Umbilical cord (tissue), 2 donors: ENCODE results near the gene ZGRF1. TPM values are rescaled to one million over a fixed set of nuclear protein-coding genes. Genes with fewer than 3 reads are reported as not detected.
"Not testable (repeated sequence)": the region's sequence is repeated elsewhere in the genome, so short reads cannot be mapped to it uniquely, and the experiment has no call there.

Experiments used
- DNase-seq: peaks from one replicate; pipeline ENCODE4 v3.0.0-alpha.2; 2015; ENCODE audit warnings: low spot score
- total RNA-seq: library from RNA; depleted of rRNA; stranded (reverse); fragments of >200 nt; gene quantifications from one replicate; pipeline ENCODE4 v1.2.3, GENCODE V29; 2014; ENCODE audit warnings: low replicate concordance; ENCODE audit not compliant: insufficient read depth

ZGRF1 gene
- total RNA-seq, 1 donor from 2014 or later: 11.1 TPM

DNA sequence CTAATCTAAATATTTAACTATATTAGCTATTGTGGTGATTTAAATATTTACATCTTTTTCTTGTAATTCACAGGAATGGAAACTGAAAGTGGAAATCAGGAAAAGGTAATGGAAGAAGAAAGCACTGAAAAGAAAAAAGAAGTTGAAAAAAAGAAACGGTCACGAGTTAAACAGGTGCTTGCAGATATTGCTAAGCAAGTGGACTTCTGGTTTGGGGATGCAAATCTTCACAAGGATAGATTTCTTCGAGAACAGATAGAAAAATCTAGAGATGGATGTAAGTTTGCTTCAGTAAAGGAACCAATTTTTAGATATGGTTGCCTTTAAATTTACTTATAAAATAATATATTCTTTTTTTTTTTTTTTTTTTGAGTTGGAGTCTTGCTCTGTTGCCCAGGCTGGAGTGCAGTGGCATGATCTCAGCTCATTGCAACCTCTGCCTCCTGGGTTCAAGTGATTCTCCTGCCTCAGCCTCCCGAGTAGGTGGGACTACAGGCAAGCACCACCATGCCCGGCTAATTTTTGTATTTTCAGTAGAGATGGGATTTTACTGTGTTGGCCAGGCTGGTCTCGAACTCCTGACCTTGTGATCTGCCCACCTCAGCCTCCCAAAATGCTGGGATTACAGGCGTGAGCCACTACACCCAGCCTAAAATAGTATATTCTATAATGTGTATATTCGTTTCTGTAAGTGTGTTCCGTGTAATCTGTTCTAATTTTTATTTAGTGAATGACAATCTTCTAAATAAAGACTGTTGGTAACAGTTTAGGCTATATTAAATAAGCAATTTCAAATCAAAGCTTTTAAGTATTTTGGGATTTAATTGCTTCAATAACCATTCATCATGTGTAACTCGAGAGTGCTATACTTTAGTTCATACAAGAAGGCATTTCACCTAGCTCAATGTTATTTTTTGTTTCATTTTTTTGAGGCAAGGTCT, 8.2 kb upstream of the ZGRF1 start:
- DNase-seq: not testable (repeated sequence)

DNA sequence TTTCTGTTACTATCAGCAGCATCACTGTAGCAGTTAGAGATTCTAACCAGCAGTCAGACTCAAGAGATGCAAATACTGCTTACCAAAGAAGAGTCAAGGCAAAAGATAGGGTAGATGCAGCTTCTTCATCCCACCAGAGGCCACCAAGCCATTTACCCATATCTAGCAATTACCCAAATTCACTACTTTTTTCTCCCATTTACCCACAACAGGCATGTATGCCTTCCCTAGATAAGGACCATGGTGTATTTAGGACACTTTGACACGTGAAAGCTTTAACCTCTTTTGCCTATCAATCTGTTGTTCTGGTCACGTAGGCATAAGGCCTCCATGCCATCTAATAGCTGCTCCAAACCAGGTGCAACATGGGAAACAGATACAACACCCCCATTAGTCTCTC, 5.8 kb upstream of the ZGRF1 start:
- no peak for DNase-seq

DNA sequence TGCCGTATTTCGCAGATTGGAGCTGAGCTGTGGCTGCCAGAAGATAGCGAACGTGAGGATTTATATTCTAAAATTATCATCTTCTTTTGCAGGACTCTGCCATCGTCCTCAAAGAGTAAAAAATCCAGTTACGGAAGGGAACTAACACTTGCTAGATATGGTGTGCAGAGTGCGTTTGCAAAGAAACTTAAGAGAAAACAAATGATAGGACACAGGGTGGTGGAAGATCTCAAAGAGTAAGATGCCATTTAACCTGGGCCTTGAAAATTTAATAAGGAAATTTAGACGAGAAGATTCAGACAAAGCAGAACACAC, 800 bp upstream of the ZGRF1 start:
- no peak for DNase-seq

DNA sequence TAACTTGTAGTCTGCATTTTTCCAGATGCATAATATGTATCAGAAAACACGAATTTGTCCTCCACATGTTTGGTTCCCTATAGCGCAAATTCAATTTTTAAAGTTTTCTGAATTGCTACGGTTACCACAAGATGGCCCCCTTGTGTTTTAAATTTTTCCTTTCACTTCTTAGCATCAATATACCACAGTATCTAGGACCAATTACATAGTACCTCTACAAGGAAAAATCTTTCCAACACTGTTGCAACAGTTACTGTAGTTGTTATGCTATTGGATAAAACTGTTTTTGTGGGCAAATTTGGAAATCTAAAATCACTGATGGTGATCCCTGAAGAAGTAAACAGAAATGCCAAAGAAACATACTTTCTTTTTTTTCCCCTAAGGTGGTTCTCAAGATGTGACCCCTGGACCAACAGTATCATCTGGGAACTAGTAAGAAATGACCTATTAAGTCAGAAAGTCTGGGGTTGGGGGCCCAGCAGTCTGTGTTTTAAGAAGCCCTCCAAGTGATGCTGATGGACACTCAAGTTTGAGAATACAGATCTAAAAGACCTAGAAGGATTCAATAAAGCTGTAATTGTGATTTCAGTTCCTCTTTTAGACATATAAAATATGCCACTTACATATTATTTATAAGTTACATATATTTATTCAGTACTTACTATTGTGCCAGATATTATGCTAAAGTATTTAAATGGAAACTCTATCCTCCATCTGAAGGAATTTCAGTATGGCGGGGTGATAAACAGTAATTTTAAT, 3.1 kb downstream of the ZGRF1 start:
- peak; percentile 44 for DNase-seq

DNA sequence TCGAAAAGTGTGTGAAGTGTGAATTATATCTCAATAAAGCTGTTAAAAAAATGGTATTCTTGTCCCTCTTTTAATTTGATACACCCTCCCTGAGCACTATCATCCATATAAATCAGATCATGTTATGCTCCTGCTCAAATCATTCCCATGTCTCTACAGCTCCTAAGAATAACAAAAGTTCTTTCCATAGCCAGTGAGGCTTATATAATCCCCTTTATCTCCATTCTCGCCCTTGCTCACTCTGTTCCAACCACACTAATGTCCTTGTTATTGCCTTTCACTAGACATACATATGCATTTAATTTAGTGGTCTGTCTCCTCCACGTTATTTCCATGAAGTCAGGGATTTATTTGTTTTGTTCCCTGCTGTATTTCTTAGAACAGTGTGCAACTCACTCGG, 10.5 kb downstream of the ZGRF1 start:
- no peak for DNase-seq

GRCh38 chr4:112616984-112617383, 19.7 kb downstream of the ZGRF1 start:
- no peak for DNase-seq

DNA sequence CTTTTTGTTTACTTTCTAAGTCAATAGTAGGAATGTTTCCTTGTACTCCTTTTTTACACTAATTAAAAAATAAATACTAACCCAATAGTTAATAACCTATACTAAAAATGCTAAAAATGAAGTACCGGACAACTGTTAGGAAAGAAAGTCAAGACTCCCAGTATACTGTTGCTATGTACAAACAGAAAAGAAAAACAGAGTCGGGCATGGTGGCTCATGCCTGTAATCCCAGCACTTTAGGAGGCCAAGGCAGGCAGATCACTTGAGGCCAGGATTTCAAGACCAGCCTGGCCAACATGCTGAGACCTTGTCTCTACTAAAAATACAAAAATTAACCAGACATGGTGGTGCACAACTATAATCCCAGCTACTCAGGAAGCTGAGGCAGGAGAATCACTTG, 23.9 kb downstream of the ZGRF1 start:
- not testable (repeated sequence) for DNase-seq

DNA sequence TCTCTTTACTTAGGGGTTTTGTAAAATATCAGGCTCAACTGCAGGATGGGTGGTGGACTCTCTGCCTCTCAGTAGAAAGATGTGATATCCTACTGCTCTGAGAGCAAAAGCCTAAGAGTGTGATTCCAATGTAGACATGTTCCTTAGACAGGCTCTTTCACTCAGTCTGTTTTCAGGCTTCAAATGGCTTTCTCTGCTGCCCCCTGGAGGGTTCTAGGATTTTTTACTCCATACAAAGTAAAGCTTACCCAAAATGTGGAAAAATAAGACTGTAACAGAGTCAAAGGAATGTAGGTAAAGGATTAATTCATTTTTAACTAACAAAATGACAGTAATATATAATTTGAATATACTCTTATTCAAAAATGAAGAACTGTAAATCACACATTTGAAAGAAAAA, 32.1 kb downstream of the ZGRF1 start:
- peak; percentile 70 for DNase-seq

- DNase-seq: no peak
These were observed 41.7 kb downstream of the ZGRF1 start for GRCh38 chr4:112594993-112595392.

DNA sequence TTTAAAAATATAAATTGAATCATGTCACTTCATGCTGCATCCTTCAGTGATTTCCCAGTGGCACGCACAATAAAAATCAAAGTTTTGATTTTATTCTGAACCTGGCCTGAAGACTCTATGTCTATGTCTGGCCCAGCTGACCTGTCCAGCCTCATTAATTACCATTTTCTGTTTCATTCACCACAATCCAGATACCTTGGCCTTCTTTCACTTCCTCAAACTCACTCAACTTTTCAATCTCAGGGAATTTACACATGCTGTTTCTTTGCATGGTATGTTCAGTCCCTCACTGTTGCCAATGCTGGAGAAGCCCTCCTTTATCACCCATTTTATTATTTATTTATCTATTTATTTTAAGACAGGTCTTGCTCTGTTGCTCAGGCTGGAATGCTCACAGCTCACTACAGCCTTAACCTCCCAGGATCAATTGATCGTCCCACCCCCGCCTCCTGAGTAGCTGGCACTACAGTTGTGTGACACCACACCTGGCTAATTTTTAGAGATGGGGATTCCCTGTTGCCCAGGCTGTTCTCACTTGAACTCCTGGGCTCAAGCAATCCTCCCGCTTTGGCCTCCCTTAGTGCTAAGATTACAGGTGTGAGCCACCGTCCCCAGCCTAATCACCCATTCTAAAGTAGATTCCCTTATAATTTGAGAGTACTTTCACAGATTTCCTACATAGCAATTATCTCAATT, 43.1 kb downstream of the ZGRF1 start:
- DNase-seq: no peak

DNA sequence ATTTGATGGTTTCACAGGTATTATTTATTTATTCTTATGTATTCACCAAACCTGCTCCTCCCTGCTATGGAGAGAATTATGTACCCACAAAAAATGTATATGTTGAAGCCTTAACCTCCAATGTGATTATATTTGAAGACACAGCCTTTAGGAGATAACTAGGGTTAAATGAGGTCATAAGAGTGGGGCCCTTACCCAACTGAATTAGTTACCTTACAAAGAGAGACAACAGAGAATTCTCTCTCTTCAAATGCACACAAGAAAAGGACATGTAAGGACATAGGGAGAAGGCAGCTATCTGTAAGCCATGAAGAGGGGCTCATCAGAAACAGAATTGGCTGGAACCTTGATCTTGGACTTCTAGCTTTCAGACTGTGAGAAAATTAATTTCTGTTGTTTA, 44.0 kb downstream of the ZGRF1 start:
- DNase-seq: no peak

DNA sequence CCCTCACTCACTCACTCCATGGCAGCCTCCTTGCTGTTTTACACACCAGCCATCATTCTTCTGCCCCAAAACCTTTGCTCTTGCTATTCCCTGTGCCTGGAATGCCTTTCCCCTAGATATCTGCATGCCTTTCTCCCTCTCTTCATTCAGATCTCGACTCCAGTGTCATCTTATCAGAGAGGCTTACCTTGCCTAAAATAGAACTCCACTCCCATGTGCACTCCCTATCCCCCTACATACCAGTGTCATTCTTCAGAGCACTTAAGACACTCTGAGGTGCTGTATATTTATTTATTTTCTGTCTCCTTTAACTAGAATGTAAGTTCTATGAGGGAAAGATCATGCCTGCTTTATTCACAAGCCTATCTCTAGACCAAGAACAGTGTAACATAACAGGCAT, 45.1 kb downstream of the ZGRF1 start:
- DNase-seq: no peak

DNA sequence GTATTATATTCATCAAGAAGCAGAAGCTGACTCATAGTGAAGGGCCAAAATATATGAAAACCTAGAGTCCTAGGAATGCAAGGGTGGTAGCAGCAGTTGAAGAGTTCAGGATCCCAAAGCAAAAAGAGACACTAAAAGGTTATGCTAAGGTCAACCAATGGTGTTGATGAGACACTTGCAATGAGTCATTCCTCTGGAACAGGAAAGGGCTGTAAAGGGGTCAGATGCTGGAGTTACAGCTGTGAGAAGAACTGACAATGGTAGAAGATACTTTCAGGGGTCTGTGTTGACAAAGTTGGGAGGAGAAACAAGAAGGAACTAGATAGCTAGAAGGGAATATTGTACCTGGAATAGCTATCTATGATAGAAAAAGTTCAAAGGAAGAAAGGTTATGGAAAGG, 47.5 kb downstream of the ZGRF1 start:
- DNase-seq: no peak

GRCh38 chr4:112585977-112586736, 50.6 kb downstream of the ZGRF1 start:
- DNase-seq: peak; percentile 3

DNA sequence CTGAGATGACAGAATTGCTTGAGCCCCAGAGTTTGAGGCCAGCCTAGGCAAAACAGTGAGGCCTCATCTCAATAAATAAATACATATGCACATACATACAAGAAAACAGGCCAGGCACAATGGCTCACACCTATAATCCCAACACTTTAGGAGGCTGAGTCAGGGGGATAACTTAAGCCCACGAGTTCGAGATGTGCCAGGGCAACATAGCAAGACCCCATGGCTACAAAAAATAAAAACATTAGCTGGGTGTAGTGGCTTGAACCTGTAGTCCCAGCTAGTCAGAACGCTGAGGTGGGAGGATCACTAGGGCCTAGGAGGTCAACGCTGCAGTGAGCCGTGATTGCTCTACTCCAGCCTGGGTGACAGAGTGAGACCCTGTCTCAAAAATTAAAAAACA, 69.2 kb downstream of the ZGRF1 start:
- no peak for DNase-seq

DNA sequence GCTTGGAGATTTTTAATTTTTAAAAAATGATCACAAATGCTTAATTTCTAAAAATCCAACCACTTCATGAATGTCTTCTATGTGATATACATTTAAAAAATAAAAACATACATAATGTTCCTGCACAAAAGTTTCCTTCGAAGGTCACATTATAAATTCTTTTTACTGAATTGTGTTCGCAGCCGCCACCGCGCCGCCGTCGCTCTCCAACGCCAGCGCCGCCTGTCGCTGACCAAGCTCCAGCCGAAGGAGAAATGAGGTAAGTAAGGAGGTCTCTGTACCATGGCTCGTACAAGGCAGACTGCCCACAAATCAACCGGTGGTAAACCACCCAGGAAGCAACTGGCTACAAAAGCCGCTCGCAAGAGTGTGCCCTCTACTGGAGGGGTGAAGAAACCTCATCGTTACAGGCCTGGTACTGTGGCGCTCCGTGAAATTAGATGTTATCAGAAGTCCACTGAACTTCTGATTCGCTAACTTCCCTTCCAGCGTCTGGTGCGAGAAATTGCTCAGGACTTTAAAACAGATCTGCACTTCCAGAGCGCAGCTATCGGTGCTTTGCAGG, 71.9 kb downstream of the ZGRF1 start:
- no peak for DNase-seq

- no peak for DNase-seq
These were observed 73.1 kb downstream of the ZGRF1 start for GRCh38 chr4:112563431-112564200.

DNA sequence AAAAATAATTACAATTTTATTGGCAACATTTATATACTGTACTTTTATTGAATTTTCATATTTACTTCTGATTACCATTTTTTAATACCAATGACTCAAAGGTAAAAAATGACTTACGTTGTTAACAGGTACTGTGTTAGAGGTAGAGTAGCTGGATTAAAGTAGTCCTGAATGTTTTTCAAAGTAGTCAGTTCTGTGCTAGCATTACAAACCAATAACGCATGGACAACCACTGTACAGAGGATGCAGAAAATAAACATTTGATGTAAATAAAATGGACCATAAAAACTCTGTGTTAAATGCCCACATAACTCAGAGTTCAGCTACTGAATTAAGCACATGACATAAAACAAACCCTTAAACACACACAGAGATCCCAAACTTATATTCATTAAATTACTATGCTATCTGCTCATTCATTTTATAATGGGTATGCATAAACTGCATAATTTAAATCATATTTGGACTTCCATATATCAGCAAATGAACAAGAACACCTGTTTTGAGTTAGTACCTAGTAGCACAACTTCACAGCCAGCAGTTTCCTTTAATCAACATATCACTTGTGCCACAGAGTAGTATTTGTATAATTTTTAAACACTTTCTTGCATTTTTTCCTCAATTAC, 74.3 kb downstream of the ZGRF1 start:
- DNase-seq: no peak

DNA sequence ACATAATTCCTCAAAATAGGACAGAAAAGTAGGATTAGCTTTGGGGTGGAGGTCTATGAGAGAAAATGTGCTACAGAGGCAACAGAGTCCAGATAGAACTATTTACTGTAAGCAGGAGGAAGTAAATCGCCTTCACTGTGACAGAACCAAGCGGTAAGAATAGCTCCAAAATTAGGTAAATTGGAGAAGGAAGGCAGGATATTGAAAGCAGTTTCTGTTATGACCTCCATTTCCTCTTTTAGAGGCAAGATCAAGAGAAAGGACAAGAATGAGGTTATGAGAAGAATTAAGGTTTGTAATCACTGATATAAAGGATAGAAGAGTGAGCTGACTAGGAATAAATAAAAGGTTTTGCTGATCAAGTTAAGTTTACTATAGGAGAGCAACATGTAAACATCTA, 76.6 kb downstream of the ZGRF1 start:
- DNase-seq: no peak

- no peak for DNase-seq
These were observed 77.7 kb downstream of the ZGRF1 start for GRCh38 chr4:112559053-112559452.
